Inflammatory macrophage treated with lipopolysaccharide for 4 hours (primary cell): Measurements from ENCODE around the gene ACADVL.
"Not testable (repeated sequence)": the region's sequence is repeated elsewhere in the genome, so short reads cannot be mapped to it uniquely, and the experiment has no call there.

Experiments
- DNase-seq: peaks from one replicate; pipeline ENCODE4 v3.0.0-alpha.2; 2020

The ACADVL gene

GRCh38 chr17:7235693-7236665 is 16.2 kb downstream of the ACADVL start:
- peak; percentile 45 for DNase-seq

- DNase-seq = no peak
These were observed 17.1 kb downstream of the ACADVL start for GRCh38 chr17:7236808-7237207.

- DNase-seq = no peak
These were observed 17.6 kb downstream of the ACADVL start for GRCh38 chr17:7237266-7237760.

GRCh38 chr17:7237761-7238419 is 18.2 kb downstream of the ACADVL start:
- DNase-seq = peak; percentile 66

GRCh38 chr17:7238420-7239090 is 18.8 kb downstream of the ACADVL start:
- DNase-seq = no peak

- peak; percentile 99 for DNase-seq
These were observed 19.6 kb downstream of the ACADVL start, which contains the start of gene PHF23 for GRCh38 chr17:7239091-7240027. Gene PHF23, minus strand, starts transcription at chr17:7239457. Its CDS starts 178 bp downstream, at chr17:7239279.

GRCh38 chr17:7240375-7240774 is 20.6 kb downstream of the ACADVL start:
- peak; percentile 86 for DNase-seq

GRCh38 chr17:7241090-7241733 is 21.5 kb downstream of the ACADVL start:
- DNase-seq = peak; percentile 31

GRCh38 chr17:7241783-7242716 is 22.3 kb downstream of the ACADVL start, which contains the start of gene GABARAP:
Gene GABARAP, minus strand, starts transcription at chr17:7242449. Its CDS starts 119 bp downstream, at chr17:7242330.
- peak; percentile 92 for DNase-seq

GRCh38 chr17:7242717-7243452 is 23.1 kb downstream of the ACADVL start:
- peak; percentile 94 for DNase-seq

GRCh38 chr17:7243453-7243729 is 23.7 kb downstream of the ACADVL start:
- no peak for DNase-seq

GRCh38 chr17:7243838-7244237 is 24.1 kb downstream of the ACADVL start:
- not testable (repeated sequence) for DNase-seq

GRCh38 chr17:7246779-7247178 is 27.0 kb downstream of the ACADVL start:
- no peak for DNase-seq

- DNase-seq = no peak
These were observed 29.1 kb downstream of the ACADVL start for GRCh38 chr17:7248796-7249195.

- no peak for DNase-seq
These were observed 29.5 kb downstream of the ACADVL start for GRCh38 chr17:7249214-7249613.

GRCh38 chr17:7249830-7250229 is 30.1 kb downstream of the ACADVL start:
- peak; percentile 28 for DNase-seq

- peak; percentile 41 for DNase-seq
These were observed 31.2 kb downstream of the ACADVL start for GRCh38 chr17:7250695-7251627.

GRCh38 chr17:7251661-7252175 is 32.0 kb downstream of the ACADVL start, which contains the start of gene CTDNEP1:
Gene CTDNEP1, minus strand, starts transcription at chr17:7251734. Its CDS starts 438 bp downstream, at chr17:7251296.
- peak; percentile 100 for DNase-seq
